ENCODE data around the gene TAF3.

DNA sequence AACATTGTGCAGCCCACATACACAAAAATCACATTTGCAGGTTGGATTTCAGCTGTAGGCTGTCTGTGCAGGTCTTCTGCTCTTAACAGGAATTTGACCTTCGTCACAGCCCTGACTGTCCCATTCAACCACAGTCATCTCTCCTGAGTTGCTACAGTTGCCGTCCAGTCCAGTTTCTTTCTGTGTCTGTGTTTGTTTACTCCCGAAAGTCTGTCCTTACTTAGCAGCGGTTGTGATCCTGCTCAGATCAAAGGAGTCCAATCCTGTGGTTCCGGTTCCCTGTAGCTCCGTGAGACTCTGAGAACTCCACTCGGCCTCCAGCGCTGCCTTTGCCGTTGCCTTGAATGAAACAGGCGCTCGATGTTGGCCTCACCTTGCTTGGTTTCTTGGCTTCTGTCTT, 124.6 kb downstream of the TAF3 start:
- TF ChIP-seq, protein P1, sequence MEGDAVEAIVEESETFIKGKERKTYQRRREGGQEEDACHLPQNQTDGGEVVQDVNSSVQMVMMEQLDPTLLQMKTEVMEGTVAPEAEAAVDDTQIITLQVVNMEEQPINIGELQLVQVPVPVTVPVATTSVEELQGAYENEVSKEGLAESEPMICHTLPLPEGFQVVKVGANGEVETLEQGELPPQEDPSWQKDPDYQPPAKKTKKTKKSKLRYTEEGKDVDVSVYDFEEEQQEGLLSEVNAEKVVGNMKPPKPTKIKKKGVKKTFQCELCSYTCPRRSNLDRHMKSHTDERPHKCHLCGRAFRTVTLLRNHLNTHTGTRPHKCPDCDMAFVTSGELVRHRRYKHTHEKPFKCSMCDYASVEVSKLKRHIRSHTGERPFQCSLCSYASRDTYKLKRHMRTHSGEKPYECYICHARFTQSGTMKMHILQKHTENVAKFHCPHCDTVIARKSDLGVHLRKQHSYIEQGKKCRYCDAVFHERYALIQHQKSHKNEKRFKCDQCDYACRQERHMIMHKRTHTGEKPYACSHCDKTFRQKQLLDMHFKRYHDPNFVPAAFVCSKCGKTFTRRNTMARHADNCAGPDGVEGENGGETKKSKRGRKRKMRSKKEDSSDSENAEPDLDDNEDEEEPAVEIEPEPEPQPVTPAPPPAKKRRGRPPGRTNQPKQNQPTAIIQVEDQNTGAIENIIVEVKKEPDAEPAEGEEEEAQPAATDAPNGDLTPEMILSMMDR (IDR thresholded peaks at IDR 0.05): no peak
- TF ChIP-seq EZH2 (IDR thresholded peaks at IDR 0.05; ENCODE audit: borderline replicate concordance, insufficient read depth, low read depth, low read length, poor library complexity, severe bottlenecking): no peak
